CD4-positive, alpha-beta T cell treated with Interleukin-4 for 4 hours (primary cell): ENCODE data around the gene MIS12.

Experiments used
- DNase-seq: peaks from one replicate; pipeline ENCODE4 v3.0.0-alpha.2; 2020

MIS12 gene

GRCh38 chr17:5486206-5487124 is at the start of gene MIS12:
MIS12 (plus strand) TSS chr17:5486566; CDS start chr17:5488863, 2,297 bp downstream.
- DNase-seq, result peak; percentile 99

- no peak for DNase-seq
These were observed 48.5 kb upstream of the MIS12 start for GRCh38 chr17:5437721-5438317.

GRCh38 chr17:5438716-5439445 is 47.5 kb upstream of the MIS12 start, which contains the start of gene C1QBP:
C1QBP (minus strand) TSS chr17:5439155; CDS start chr17:5439073, 82 bp downstream.
- peak; percentile 90 for DNase-seq

GRCh38 chr17:5439446-5439764 is 47.0 kb upstream of the MIS12 start:
- no peak for DNase-seq

GRCh38 chr17:5443728-5444127 is 42.6 kb upstream of the MIS12 start:
- DNase-seq, result no peak

- DNase-seq, result no peak
These were observed 42.2 kb upstream of the MIS12 start for GRCh38 chr17:5444209-5444608.

- no peak for DNase-seq
These were observed 39.6 kb upstream of the MIS12 start for GRCh38 chr17:5446786-5447185.

- no peak for DNase-seq
These were observed 21.5 kb upstream of the MIS12 start for GRCh38 chr17:5464717-5465507.

- no peak for DNase-seq
These were observed 20.1 kb upstream of the MIS12 start for GRCh38 chr17:5466295-5466694.

- DNase-seq, result no peak
These were observed 18.9 kb upstream of the MIS12 start for GRCh38 chr17:5467416-5467815.

- no peak for DNase-seq
These were observed 18.3 kb upstream of the MIS12 start for GRCh38 chr17:5468075-5468473.

- DNase-seq, result no peak
These were observed 13.9 kb upstream of the MIS12 start for GRCh38 chr17:5472511-5472910.

GRCh38 chr17:5473906-5474305 is 12.5 kb upstream of the MIS12 start:
- no peak for DNase-seq

- no peak for DNase-seq
These were observed 7.4 kb upstream of the MIS12 start for GRCh38 chr17:5478992-5479391.

GRCh38 chr17:5480962-5481361 is 5.4 kb upstream of the MIS12 start:
- DNase-seq, result no peak

- DNase-seq, result no peak
These were observed 4.9 kb upstream of the MIS12 start for GRCh38 chr17:5481451-5481850.

GRCh38 chr17:5485270-5486205 is 828 bp upstream of the MIS12 start, which contains the start of gene DERL2:
DERL2 (minus strand) TSS chr17:5486178; CDS start chr17:5486161, 17 bp downstream.
- DNase-seq, result no peak

GRCh38 chr17:5488752-5489151 is 2.4 kb downstream of the MIS12 start:
- no peak for DNase-seq

GRCh38 chr17:5492970-5493369 is 6.6 kb downstream of the MIS12 start:
- DNase-seq, result no peak

- DNase-seq, result no peak
These were observed 13.3 kb downstream of the MIS12 start for GRCh38 chr17:5499476-5500231.

- DNase-seq, result no peak
These were observed 13.9 kb downstream of the MIS12 start for GRCh38 chr17:5500247-5500588.
